Cardiac muscle cell (in vitro differentiated cells and primary cell): Measurements from ENCODE around the gene RCCD1. TPM values are rescaled to one million over a fixed set of nuclear protein-coding genes. Genes with fewer than 3 reads are reported as not detected.

ENCODE experiments used
- DNase-seq, 2 donors: peaks; one replicate each; pipeline versions ENCODE4 v3.0.0 to v3.0.0-alpha.2; 2010 to 2017; ENCODE audit warnings: low read depth in 1 of 2, low spot score in 1 of 2
- H3K27ac ChIP-seq: fragments of 200-600 bp; sonication (generic); 2 replicates; pipeline ENCODE4 v1.5.1; 2016
- H3K27me3 ChIP-seq: fragments of 200-600 bp; sonication (generic); 2 replicates; pipeline ENCODE4 v1.6.0; 2016; ENCODE audit warnings: control low read depth
- H3K36me3 ChIP-seq: fragments of 200-600 bp; sonication (generic); 2 replicates; pipeline ENCODE4 v1.5.1; 2016; ENCODE audit warnings: control low read depth
- H3K4me1 ChIP-seq: fragments of 200-600 bp; sonication (generic); 2 replicates; pipeline ENCODE4 v1.8.1; 2017; ENCODE audit warnings: low read depth, mild to moderate bottlenecking, mixed run types
- H3K4me3 ChIP-seq: fragments of 200-600 bp; sonication (generic); 2 replicates; pipeline ENCODE4 v1.5.1; 2016; ENCODE audit warnings: mild to moderate bottlenecking
- H3K9me3 ChIP-seq: fragments of 200-600 bp; sonication (generic); 2 replicates; pipeline ENCODE4 v1.5.1; 2017; ENCODE audit warnings: low read depth, mild to moderate bottlenecking, control low read depth
- polyA plus RNA-seq: library from polyadenylated mRNA; unstranded; fragments of >200 nt; fragmentation: Nextera tagmentation; extraction: Ambion mirVana; gene quantifications from 2 replicates; pipeline ENCODE4 v1.2.1, GENCODE V29; 2016
- total RNA-seq: library from RNA; depleted of rRNA; stranded (reverse); fragments of >200 nt; gene quantifications from 2 replicates; pipeline ENCODE4 v1.2.3, GENCODE V29; 2016
- TF ChIP-seq, protein P1 (sequence below): IDR thresholded peaks from 2 replicates; pipeline ENCODE4 v1.5.1; 2012; ENCODE audit warnings: low read depth, mild to moderate bottlenecking, low read length

Gene RCCD1
- total and polyA plus RNA-seq, 2 experiments from 2014 or later: 32.8 to 43.0 TPM

DNA sequence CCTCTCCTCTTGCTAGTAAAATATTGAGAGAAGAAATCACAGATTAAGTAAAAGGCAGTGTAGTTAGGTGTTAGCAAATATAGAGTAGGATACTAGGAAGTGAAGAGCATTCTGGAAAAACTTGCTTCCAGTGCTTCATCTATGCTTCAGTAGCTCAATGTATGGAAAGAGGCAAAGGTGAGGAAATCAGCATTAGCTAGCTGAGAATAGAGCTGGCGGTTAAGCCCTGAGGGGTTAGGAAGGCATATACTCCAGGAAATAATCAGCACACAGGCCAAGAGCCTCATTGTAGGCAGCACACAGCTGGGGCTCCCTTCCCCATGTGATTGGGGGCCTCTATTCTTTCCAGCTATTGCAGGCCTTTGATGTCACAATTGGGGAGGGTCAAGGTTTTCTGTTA is 13.8 kb downstream of the RCCD1 start:
- H3K9me3 ChIP-seq: no peaks in the 10 kb centered on the region
- H3K36me3 ChIP-seq: peaks cover 39% of the 10 kb centered on the region
- DNase-seq: no peak
- H3K4me3 ChIP-seq: no peak overlapping the region
- TF ChIP-seq, protein P1, sequence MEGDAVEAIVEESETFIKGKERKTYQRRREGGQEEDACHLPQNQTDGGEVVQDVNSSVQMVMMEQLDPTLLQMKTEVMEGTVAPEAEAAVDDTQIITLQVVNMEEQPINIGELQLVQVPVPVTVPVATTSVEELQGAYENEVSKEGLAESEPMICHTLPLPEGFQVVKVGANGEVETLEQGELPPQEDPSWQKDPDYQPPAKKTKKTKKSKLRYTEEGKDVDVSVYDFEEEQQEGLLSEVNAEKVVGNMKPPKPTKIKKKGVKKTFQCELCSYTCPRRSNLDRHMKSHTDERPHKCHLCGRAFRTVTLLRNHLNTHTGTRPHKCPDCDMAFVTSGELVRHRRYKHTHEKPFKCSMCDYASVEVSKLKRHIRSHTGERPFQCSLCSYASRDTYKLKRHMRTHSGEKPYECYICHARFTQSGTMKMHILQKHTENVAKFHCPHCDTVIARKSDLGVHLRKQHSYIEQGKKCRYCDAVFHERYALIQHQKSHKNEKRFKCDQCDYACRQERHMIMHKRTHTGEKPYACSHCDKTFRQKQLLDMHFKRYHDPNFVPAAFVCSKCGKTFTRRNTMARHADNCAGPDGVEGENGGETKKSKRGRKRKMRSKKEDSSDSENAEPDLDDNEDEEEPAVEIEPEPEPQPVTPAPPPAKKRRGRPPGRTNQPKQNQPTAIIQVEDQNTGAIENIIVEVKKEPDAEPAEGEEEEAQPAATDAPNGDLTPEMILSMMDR: no peak
- no peak overlapping the region for H3K27ac ChIP-seq
- H3K27me3 ChIP-seq: no peaks in the 10 kb centered on the region
- H3K4me1 ChIP-seq: no peaks in the 10 kb centered on the region

DNA sequence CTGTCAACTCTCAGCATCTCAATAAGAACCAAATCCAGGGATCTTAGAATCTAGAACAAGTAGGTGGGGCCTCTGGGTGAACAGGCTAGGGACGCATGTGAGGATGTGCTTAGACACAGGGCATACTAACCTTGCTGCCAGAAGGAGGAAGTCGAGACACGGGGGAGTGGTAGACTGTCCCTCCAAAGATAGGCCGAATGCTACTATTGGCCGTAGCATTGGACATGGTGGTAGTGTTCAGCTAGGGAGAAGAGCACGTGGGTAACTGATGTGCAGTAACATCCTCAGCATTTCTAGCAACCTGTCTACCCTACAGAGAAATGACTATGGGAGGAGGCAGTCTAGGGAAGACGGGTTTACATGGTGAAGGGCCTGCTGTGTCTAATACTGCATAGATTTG is 15.6 kb downstream of the RCCD1 start:
- Histone ChIP-seq H3K4me1 (no peaks in the 10 kb centered on the region), H3K27me3 (no peaks in the 10 kb centered on the region), H3K4me3 (no peak overlapping the region), H3K9me3 (no peaks in the 10 kb centered on the region), H3K27ac (no peak overlapping the region), H3K36me3 (peaks cover 50% of the 10 kb centered on the region)
- no peak for DNase-seq
- TF ChIP-seq, protein P1: no peak

DNA sequence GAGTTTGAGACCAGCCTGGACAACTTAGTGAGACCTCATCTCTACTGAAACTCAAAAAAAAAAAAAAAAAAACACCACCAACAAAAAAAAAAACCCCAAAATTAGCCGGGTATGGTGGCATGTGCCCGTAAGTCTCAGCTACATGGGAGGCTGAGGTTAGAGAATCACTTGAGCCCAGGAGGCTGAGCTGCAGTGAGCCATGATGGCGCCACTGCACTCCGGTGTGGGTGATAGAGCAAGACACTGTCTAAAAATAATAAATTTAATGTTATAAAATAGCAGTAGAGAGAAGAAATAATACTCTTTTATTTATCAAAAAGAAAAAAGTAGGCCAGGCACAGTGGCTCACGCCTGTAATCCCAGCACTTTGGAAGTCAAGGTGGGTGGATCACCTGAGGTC is 17.4 kb downstream of the RCCD1 start:
- TF ChIP-seq, protein P1: no peak
- no peak for DNase-seq
- Histone ChIP-seq H3K4me3 (no peak overlapping the region), H3K4me1 (no peaks in the 10 kb centered on the region), H3K36me3 (peaks cover 49% of the 10 kb centered on the region), H3K9me3 (no peaks in the 10 kb centered on the region), H3K27me3 (no peaks in the 10 kb centered on the region), H3K27ac (no peak overlapping the region)

DNA sequence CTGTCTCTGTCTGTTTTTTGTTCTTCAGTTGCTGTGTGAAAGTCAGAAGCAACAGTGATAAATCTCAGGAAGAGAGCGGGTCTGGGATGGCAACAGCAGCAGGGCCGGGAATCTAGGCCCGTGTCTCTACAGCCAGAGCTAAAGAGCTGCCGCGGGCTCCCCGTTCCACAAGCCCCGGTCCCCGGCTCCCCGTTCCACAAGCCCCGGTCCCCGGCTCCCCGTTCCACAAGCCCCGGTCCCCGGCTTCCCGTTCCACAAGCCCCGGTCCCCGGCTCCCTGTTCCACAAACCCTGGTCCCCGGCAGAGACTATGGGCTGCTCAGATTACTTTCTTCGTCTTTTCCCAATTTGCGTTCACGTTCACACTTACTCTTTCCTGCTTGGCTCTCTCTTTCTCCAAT is 19.5 kb downstream of the RCCD1 start:
- no peak overlapping the region for H3K27ac ChIP-seq
- no peak for DNase-seq
- TF ChIP-seq, protein P1: no peak
- H3K36me3 ChIP-seq: peaks cover 34% of the 10 kb centered on the region
- no peaks in the 10 kb centered on the region for H3K27me3 ChIP-seq
- H3K4me3 ChIP-seq: no peak overlapping the region
- no peaks in the 10 kb centered on the region for H3K9me3 ChIP-seq
- H3K4me1 ChIP-seq: no peaks in the 10 kb centered on the region

DNA sequence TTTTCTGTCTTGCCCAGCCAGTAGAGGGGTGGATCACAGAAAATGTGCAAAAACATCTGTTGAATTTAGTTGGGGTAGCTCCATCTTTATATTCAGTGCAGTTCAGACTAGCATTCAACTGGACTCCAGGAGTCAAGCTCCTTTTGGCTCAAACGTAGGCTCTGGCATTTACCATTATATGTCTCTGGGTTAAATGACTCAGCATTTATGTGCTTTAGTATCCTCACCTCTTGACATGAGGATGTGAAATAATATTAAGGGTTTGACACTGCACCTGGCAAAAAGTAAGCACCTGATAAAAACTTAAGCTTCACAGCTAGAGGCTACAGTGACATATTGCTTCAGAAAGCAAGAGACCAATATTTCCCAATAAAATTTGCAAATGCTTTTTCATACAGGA is 24.9 kb downstream of the RCCD1 start:
- TF ChIP-seq, protein P1: no peak
- no peak overlapping the region for H3K4me3 ChIP-seq
- no peaks in the 10 kb centered on the region for H3K9me3 ChIP-seq
- DNase-seq: no peak
- peaks cover 43% of the 10 kb centered on the region for H3K36me3 ChIP-seq
- H3K4me1 ChIP-seq: no peaks in the 10 kb centered on the region
- no peaks in the 10 kb centered on the region for H3K27me3 ChIP-seq
- H3K27ac ChIP-seq: no peak overlapping the region

DNA sequence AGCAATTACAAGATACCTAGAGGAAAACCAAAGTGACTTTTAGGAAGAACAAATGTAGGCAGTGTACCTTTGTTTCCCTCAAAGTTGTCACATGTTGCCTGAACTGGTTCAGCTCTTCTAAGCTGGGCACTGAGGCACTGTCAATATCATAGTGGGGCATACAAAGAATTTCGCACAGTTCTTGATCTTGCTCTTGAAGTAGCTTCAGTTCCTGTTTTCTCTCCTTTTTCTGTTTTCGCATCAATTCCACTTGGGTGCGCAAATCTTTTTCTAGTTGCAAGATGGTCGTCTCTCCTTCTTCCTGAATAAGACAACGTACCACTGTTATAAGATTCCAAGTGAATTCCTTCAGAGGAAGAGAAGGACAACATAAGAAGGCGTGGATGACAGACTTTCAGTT is 27.0 kb downstream of the RCCD1 start:
- Histone ChIP-seq H3K9me3 (no peaks in the 10 kb centered on the region), H3K27ac (no peak overlapping the region), H3K36me3 (peaks cover 27% of the 10 kb centered on the region), H3K27me3 (no peaks in the 10 kb centered on the region), H3K4me1 (no peaks in the 10 kb centered on the region), H3K4me3 (no peak overlapping the region)
- DNase-seq: no peak
- TF ChIP-seq, protein P1: no peak
